Vagina (tissue), 2 donors: Measurements from ENCODE around the gene TMEM183A. TPM values are rescaled to one million over a fixed set of nuclear protein-coding genes. Genes with fewer than 3 reads are reported as not detected.
"Not testable (repeated sequence)": the region's sequence is repeated elsewhere in the genome, so short reads cannot be mapped to it uniquely, and the experiment has no call there.

Experiments used
- DNase-seq, 2 donors: peaks; one replicate each; pipeline ENCODE4 v3.0.0-alpha.2; 2017; ENCODE audit errors: extremely low spot score in 2 of 2
- H3K27ac ChIP-seq: fragments of 200-600 bp; sonication (generic); one replicate; pipeline ENCODE4 v1.5.1; 2019
- H3K27me3 ChIP-seq: fragments of 200-600 bp; sonication (generic); one replicate; pipeline ENCODE4 v1.5.1; 2019
- H3K36me3 ChIP-seq, 2 donors: fragments of 200-600 bp; sonication (generic); one replicate each; pipeline ENCODE4 v1.5.1; 2017 to 2019
- H3K4me1 ChIP-seq: fragments of 200-600 bp; sonication (generic); one replicate; pipeline ENCODE4 v1.5.1; 2019
- H3K4me3 ChIP-seq, 2 donors: fragments of 200-600 bp; sonication (generic); 1 replicate in 1 of 2; 2 replicates in 1 of 2; pipeline ENCODE4 v1.5.1; 2016 to 2019
- H3K9me3 ChIP-seq: fragments of 200-600 bp; sonication (generic); one replicate; pipeline ENCODE4 v1.5.1; 2019
- POLR2A ChIP-seq, 2 donors: fragments of 450-650 bp; IDR thresholded peaks; one replicate each; pipeline ENCODE4 v1.6.1; 2017; ENCODE audit warnings: antibody characterized with exemption in 2 of 2, mild to moderate bottlenecking in 2 of 2, moderate library complexity in 2 of 2
- POLR2AphosphoS5 ChIP-seq, 2 donors: sonication (generic); formaldehyde crosslinking; IDR thresholded peaks; one replicate each; pipeline ENCODE4 v1.9.0; 2017; ENCODE audit warnings: antibody characterized with exemption in 2 of 2, mild to moderate bottlenecking in 2 of 2, low read depth in 1 of 2; ENCODE audit not compliant: insufficient read depth in 1 of 2
- intact Hi-C: fragments of 100-400 bp; cut with DNase I; formaldehyde crosslinking; loops from one replicate; pipeline ENCODE4 v1.15.1; 2023
- total RNA-seq: library from RNA; depleted of rRNA; stranded (reverse); fragments of >200 nt; gene quantifications from one replicate; pipeline ENCODE4 v1.2.3, GENCODE V29; 2016
- TF ChIP-seq, protein P1 (sequence below), 3 experiments: fragments of 450-650 bp in 2 of 3; fragments of 200-600 bp in 1 of 3; sonication (generic) in 1 of 3; IDR thresholded peaks; one replicate each; pipeline ENCODE4 v1.5.1; 2017 to 2019; ENCODE audit warnings: antibody characterized with exemption in 3 of 3, mild to moderate bottlenecking in 2 of 3, moderate library complexity in 2 of 3

TMEM183A gene
- total RNA-seq, 1 donor from 2014 or later, result 73.2 TPM

DNA sequence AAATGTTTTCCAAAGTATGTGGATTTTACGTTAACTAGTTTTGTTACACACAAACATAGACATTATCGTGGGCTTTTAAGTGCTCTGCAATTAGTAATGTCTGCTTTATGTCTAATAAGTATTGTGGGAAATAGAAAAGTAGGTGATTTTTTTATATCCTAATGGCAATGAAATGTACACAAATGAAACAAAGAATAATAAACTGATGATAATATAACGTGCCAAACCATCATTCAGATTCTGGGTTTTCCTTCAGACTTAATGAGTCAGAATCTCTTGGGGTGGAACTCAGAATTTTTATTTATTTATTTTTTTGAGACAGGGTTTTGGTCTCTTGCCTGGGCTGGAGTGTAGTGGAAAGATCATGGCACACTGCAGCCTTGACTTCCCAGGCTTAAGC is 2.0 kb downstream of the TMEM183A start:
- DNase-seq, result no peak
- intact Hi-C loops, result no loop called here
- TF ChIP-seq POLR2AphosphoS5 (IDR thresholded peaks at IDR 0.05; ENCODE audit: insufficient read depth in 1 of 2, low read depth in 1 of 2) (no peak), POLR2A (IDR thresholded peaks at IDR 0.05) (no peak)
- TF ChIP-seq, protein P1, sequence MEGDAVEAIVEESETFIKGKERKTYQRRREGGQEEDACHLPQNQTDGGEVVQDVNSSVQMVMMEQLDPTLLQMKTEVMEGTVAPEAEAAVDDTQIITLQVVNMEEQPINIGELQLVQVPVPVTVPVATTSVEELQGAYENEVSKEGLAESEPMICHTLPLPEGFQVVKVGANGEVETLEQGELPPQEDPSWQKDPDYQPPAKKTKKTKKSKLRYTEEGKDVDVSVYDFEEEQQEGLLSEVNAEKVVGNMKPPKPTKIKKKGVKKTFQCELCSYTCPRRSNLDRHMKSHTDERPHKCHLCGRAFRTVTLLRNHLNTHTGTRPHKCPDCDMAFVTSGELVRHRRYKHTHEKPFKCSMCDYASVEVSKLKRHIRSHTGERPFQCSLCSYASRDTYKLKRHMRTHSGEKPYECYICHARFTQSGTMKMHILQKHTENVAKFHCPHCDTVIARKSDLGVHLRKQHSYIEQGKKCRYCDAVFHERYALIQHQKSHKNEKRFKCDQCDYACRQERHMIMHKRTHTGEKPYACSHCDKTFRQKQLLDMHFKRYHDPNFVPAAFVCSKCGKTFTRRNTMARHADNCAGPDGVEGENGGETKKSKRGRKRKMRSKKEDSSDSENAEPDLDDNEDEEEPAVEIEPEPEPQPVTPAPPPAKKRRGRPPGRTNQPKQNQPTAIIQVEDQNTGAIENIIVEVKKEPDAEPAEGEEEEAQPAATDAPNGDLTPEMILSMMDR (IDR thresholded peaks at IDR 0.05), result no peak
- no peaks in the 10 kb centered on the region for H3K9me3 ChIP-seq
- H3K4me1 ChIP-seq, result peaks cover 29% of the 10 kb centered on the region
- H3K4me3 ChIP-seq, result no peak overlapping the region
- H3K36me3 ChIP-seq, result peaks cover 0 to 49% of the 10 kb centered on the region in 2 donors
- no peak overlapping the region for H3K27ac ChIP-seq
- no peaks in the 10 kb centered on the region for H3K27me3 ChIP-seq

GRCh38 chr1:203011582-203011981 is 4.4 kb downstream of the TMEM183A start:
- Histone ChIP-seq H3K36me3 (peaks cover 0 to 71% of the 10 kb centered on the region in 2 donors), H3K27me3 (no peaks in the 10 kb centered on the region), H3K4me1 (peaks cover 24% of the 10 kb centered on the region), H3K4me3 (no peak overlapping the region), H3K9me3 (no peaks in the 10 kb centered on the region), H3K27ac (no peak overlapping the region)
- TF ChIP-seq, protein P1 (IDR thresholded peaks at IDR 0.05), result no peak
- TF ChIP-seq POLR2AphosphoS5 (IDR thresholded peaks at IDR 0.05; ENCODE audit: insufficient read depth in 1 of 2, low read depth in 1 of 2) (no peak), POLR2A (IDR thresholded peaks at IDR 0.05) (no peak)
- intact Hi-C loops, result no loop called here
- no peak for DNase-seq

DNA sequence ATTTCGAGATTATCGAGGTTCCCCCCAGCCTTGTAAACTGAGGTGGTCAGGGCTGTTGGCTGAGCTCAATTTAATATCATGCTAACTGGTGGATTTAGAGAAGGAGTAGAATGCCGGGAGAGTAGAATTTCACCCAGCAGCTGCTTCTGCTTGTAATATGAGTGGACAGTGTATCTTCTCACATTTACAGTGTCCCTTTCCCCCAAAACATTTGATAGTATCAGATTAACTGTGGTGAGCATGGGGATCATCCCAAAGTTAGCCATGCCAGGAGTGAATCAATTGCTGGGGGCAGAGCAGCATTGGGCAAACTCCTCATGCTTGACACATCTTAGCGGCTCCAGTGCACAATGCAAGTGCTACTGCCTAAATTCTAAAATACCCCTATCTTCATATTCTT is 9.9 kb downstream of the TMEM183A start:
- Histone ChIP-seq H3K4me3 (no peak overlapping the region), H3K36me3 (peaks cover 0 to 92% of the 10 kb centered on the region in 2 donors), H3K27ac (no peak overlapping the region), H3K27me3 (no peaks in the 10 kb centered on the region), H3K9me3 (no peaks in the 10 kb centered on the region), H3K4me1 (no peaks in the 10 kb centered on the region)
- DNase-seq, result no peak
- TF ChIP-seq POLR2AphosphoS5 (IDR thresholded peaks at IDR 0.05; ENCODE audit: insufficient read depth in 1 of 2, low read depth in 1 of 2), result no peak
- intact Hi-C loops, result no loop called here

DNA sequence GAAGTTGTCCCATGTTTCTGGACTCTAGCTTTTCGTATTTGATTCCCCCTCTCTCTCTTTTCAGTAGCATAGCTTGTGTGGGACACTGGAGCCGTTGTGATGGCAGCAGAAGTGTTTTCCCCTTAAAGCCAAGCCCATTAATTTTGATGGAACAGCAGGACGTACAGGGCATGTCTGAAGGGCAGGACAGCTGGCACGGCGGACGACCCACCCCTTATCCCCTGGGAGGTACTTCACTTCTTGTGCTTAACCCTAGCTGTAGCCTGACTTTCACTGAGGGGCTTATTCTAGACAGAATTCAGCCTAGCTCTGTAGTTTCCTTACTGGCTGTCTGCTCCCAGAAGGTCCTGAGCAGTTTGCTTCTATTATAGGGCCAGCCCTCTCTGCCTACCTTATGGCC is 10.5 kb downstream of the TMEM183A start:
- H3K27me3 ChIP-seq, result no peaks in the 10 kb centered on the region
- intact Hi-C loops, result no loop called here
- TF ChIP-seq, protein P1 (IDR thresholded peaks at IDR 0.05), result no peak
- TF ChIP-seq POLR2AphosphoS5 (IDR thresholded peaks at IDR 0.05; ENCODE audit: insufficient read depth in 1 of 2, low read depth in 1 of 2) (no peak), POLR2A (IDR thresholded peaks at IDR 0.05) (no peak)
- H3K9me3 ChIP-seq, result no peaks in the 10 kb centered on the region
- no peaks in the 10 kb centered on the region for H3K4me1 ChIP-seq
- DNase-seq, result no peak
- no peak overlapping the region for H3K27ac ChIP-seq
- H3K4me3 ChIP-seq, result no peak overlapping the region
- peaks cover 0 to 90% of the 10 kb centered on the region in 2 donors for H3K36me3 ChIP-seq

GRCh38 chr1:203022855-203023254 is 15.7 kb downstream of the TMEM183A start:
- peaks cover 0 to 50% of the 10 kb centered on the region in 2 donors for H3K36me3 ChIP-seq
- H3K4me3 ChIP-seq, intact Hi-C loops, H3K4me1 ChIP-seq, H3K27me3 ChIP-seq, H3K27ac ChIP-seq, DNase-seq, H3K9me3 ChIP-seq: not testable (repeated sequence)

DNA sequence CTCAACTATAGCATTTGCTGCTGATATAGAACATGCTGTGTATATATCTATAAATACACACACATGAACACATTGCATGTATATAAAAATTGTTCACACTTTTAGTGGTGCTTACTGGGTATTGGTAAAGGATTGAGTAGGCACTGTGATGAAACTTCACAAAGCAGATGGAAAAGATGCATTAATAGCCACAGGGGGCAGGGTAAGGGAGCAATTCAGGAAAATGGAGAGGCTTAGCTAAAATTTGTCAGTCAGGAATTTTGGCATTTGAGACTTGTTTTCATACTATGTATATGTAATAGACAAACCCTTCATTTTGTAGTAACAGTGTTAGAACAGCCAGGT is 18.5 kb downstream of the TMEM183A start:
- TF ChIP-seq, protein P1 (IDR thresholded peaks at IDR 0.05), result no peak
- Histone ChIP-seq H3K4me3 (peak overlapping the region; percentile 57 to 80), H3K4me1 (peaks cover 23% of the 10 kb centered on the region), H3K27me3 (no peaks in the 10 kb centered on the region), H3K36me3 (peaks cover 0 to 25% of the 10 kb centered on the region in 2 donors), H3K27ac (peak overlapping the region; percentile 38), H3K9me3 (no peaks in the 10 kb centered on the region)
- intact Hi-C loops, result no loop called here
- DNase-seq, result no peak
